ENCODE measurements around the gene SCPEP1. TPM values are rescaled to one million over a fixed set of nuclear protein-coding genes. Genes with fewer than 3 reads are reported as not detected.
A peak's percentile ranks its signal among the peaks of the same experiment; 100 is the strongest.

Gene SCPEP1
- total and polyA plus RNA-seq, 2 of the 13 experiments (the other 11 are each of a cell fraction or from before 2014, with no cell fraction given): 24.3 to 27.3 TPM

DNA sequence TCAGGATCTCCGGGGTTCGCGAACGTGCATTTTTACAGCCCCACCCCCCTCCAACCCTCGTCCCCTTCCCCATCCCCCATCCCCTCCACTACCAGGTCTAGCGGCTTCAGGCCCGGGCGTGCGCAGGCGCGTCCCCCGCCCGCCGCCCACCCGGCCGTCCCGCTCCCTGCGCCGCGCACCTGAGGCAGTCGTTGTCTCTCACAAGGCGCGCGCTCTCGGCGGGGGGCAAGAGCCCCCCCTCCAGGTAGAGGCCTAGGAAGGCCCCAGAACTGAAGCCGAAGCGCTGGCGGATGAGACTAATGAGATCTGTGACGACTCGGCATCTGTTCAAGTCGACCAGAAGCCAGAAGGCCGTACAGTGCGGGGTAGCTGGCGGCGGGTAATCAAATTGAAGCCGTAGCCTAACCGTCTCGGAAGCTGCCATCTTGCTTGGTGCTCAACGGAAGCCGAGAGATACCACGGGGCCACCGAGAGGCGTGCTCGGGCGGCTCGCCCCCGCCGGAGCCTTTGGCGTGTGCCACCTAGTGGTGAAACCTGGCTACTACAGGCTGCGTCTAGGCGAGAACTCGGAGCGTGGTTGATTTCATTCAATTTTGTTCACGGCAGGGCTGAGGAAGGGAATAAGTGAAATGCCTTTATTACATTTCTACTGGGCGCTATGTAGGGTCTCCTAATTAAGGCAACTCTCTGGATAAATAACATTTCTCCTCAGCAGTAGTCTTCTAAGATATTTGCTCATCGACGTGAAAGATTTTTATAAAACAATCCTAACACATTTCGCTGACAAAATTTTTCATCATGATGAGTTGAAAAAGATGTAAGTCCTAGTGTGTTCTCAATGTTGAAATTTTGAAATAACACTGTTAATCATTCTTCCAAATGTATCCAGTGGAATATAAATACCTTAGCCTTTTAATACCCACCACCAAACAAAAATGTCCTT is 17.1 kb upstream of the SCPEP1 start, which contains the start of gene COIL (continued):
- TF ChIP-seq, protein P1, sequence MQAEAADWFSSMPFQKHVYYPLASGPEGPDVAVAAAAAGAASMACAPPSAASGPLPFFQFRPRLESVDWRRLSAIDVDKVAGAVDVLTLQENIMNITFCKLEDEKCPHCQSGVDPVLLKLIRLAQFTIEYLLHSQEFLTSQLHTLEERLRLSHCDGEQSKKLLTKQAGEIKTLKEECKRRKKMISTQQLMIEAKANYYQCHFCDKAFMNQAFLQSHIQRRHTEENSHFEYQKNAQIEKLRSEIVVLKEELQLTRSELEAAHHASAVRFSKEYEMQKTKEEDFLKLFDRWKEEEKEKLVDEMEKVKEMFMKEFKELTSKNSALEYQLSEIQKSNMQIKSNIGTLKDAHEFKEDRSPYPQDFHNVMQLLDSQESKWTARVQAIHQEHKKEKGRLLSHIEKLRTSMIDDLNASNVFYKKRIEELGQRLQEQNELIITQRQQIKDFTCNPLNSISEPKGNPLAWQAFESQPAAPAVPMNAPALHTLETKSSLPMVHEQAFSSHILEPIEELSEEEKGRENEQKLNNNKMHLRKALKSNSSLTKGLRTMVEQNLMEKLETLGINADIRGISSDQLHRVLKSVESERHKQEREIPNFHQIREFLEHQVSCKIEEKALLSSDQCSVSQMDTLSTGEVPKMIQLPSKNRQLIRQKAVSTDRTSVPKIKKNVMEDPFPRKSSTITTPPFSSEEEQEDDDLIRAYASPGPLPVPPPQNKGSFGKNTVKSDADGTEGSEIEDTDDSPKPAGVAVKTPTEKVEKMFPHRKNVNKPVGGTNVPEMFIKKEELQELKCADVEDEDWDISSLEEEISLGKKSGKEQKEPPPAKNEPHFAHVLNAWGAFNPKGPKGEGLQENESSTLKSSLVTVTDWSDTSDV (CRISPR knock-in tag; IDR thresholded peaks at IDR 0.05): no peak
- TF ChIP-seq RORA (CRISPR knock-in tag; IDR thresholded peaks at IDR 0.05): no peak
- no peak for TF ChIP-seq SMARCE1 (IDR thresholded peaks at IDR 0.05; ENCODE audit: borderline replicate concordance)
- no peak for TF ChIP-seq SRSF4 (IDR thresholded peaks at IDR 0.05; ENCODE audit: low read depth, low read length, poor library complexity, severe bottlenecking)
- TF ChIP-seq ZNF501 (CRISPR knock-in tag; IDR thresholded peaks at IDR 0.05): peak; percentile 96
- no peak for TF ChIP-seq ZNF234 (CRISPR knock-in tag; conservative IDR thresholded peaks at IDR 0.05)
- TF ChIP-seq REPIN1 (CRISPR knock-in tag; IDR thresholded peaks at IDR 0.05; ENCODE audit: borderline replicate concordance, low read depth): peak; percentile 90
- no peak for TF ChIP-seq TEAD2 (CRISPR knock-in tag; IDR thresholded peaks at IDR 0.05)
- no peak for TF ChIP-seq ZNF414 (CRISPR knock-in tag; IDR thresholded peaks at IDR 0.05)
- no peak for TF ChIP-seq ARID2 (CRISPR knock-in tag; IDR thresholded peaks at IDR 0.05; ENCODE audit: borderline replicate concordance)
- peak; percentile 83; the same call in 1 of the 2 replicates for TF ChIP-seq RELA (CRISPR knock-in tag; IDR thresholded peaks at IDR 0.05)
- TF ChIP-seq NCOA1 (CRISPR knock-in tag; IDR thresholded peaks at IDR 0.05): no peak
- 0 out of 2 replicates have a peak, but pooled peaks have one; percentile 67 for TF ChIP-seq ZNF329 (CRISPR knock-in tag; IDR thresholded peaks at IDR 0.05; ENCODE audit: low read depth)
- TF ChIP-seq CHD2 (IDR thresholded peaks at IDR 0.05; ENCODE audit: low read depth, low read length): no peak
- peak; percentile 86 for TF ChIP-seq RAD21 (CRISPR knock-in tag; IDR thresholded peaks at IDR 0.05)
- TF ChIP-seq SALL1 (CRISPR knock-in tag; IDR thresholded peaks at IDR 0.05): peak; percentile 92
- TF ChIP-seq PRMT3 (CRISPR knock-in tag; IDR thresholded peaks at IDR 0.05; ENCODE audit: borderline replicate concordance, low read depth): no peak
- peak; percentile 76 for TF ChIP-seq GFI1 (CRISPR knock-in tag; IDR thresholded peaks at IDR 0.05; ENCODE audit: borderline replicate concordance)
- peak; percentile 7 for TF ChIP-seq ZFP36 (IDR thresholded peaks at IDR 0.05; ENCODE audit: borderline replicate concordance, low read depth, low read length, partially characterized antibody)
- peak; percentile 73 for TF ChIP-seq CCAR2 (optimal IDR thresholded peaks at IDR 0.05; ENCODE audit: low read depth, low read length)
- TF ChIP-seq, protein P2, sequence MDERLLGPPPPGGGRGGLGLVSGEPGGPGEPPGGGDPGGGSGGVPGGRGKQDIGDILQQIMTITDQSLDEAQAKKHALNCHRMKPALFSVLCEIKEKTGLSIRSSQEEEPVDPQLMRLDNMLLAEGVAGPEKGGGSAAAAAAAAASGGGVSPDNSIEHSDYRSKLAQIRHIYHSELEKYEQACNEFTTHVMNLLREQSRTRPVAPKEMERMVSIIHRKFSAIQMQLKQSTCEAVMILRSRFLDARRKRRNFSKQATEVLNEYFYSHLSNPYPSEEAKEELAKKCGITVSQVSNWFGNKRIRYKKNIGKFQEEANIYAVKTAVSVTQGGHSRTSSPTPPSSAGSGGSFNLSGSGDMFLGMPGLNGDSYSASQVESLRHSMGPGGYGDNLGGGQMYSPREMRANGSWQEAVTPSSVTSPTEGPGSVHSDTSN (CRISPR knock-in tag; IDR thresholded peaks at IDR 0.05): no peak
- peak; percentile 89; the same call in 1 of the 2 replicates for TF ChIP-seq ZNF619 (CRISPR knock-in tag; IDR thresholded peaks at IDR 0.05)
- no peak for TF ChIP-seq ZNF570 (CRISPR knock-in tag; IDR thresholded peaks at IDR 0.05; ENCODE audit: borderline replicate concordance)
